ENCODE data around the gene BCAS1.
A peak's percentile ranks its signal among the peaks of the same experiment; 100 is the strongest.

GRCh38 chr20:53939572-53940359, 130.6 kb downstream of the BCAS1 start:
- TF ChIP-seq POLR2A (IDR thresholded peaks at IDR 0.05; ENCODE audit: low read depth, low read length) = no peak
- TF ChIP-seq EZH2 (IDR thresholded peaks at IDR 0.05; ENCODE audit: borderline replicate concordance, low read depth, low read length, severe bottlenecking) = no peak
- TF ChIP-seq CTCF (IDR thresholded peaks at IDR 0.05; ENCODE audit: extremely low read depth in 1 of 2, insufficient read depth in 1 of 2, low read depth in 1 of 2, low read length in 2 of 2) = peak; percentile 70 to 84
- TF ChIP-seq POLR2AphosphoS5 (IDR thresholded peaks at IDR 0.05; ENCODE audit: insufficient read depth, low read depth, low read length) = no peak
